Kidney epithelial cell (primary cell): Measurements from ENCODE around the gene OBI1. TPM values are rescaled to one million over a fixed set of nuclear protein-coding genes. Genes with fewer than 3 reads are reported as not detected.

Experiments
- DNase-seq: peaks from one replicate; pipeline ENCODE4 v3.0.0-alpha.2; 2010; ENCODE audit warnings: low read depth
- H3K27me3 ChIP-seq: 2 replicates; pipeline ENCODE4 v1.6.0; 2011; ENCODE audit warnings: low read length; ENCODE audit not compliant: control insufficient read depth, insufficient read depth
- H3K36me3 ChIP-seq: 2 replicates; pipeline ENCODE4 v1.5.1; 2011; ENCODE audit warnings: low read length; ENCODE audit not compliant: control insufficient read depth, insufficient read depth
- H3K4me3 ChIP-seq: 2 replicates; pipeline ENCODE4 v1.5.1; 2011; ENCODE audit warnings: low read depth, mild to moderate bottlenecking, control low read depth, low read length
- CTCF ChIP-seq: IDR thresholded peaks from 2 replicates; pipeline ENCODE4 v1.5.1; 2011; ENCODE audit warnings: mild to moderate bottlenecking, moderate library complexity, low read length, control low read depth, inconsistent platforms; ENCODE audit not compliant: insufficient read depth, poor library complexity, severe bottlenecking
- total RNA-seq: library from RNA; depleted of rRNA; stranded (reverse); fragments of >200 nt; gene quantifications from 2 replicates; pipeline ENCODE4 v1.2.3, GENCODE V29; 2015

OBI1 gene
- total RNA-seq, 1 donor from 2014 or later: 14.0 TPM

DNA sequence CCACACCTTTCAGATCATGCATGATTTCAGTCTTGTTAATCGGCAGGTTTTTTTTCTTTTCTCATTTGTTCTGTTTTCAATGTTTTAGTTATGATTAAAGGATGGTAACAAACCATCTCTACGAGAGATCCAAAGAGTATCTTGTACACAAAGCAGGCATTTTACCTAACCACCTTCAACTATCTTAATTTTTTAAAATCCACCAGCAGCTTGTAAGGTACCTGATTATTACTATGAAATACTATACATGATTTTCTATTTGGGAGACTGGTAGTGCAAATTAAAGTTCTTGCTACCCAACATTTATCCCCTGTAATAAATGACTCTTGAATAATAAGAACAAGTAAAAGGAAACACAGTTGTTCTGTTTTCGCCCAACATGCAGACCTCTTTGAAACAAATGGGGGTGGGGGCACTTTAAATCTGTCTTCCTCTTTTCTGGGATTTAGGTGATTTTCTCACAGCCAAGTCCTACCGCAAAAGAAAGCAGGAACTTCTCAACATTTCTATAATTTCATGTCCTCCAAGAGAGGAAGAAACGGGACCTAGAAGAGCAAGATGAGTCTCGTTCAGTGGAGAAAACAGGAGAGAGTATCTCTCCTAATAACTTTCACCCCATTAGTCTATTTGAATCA, 59.2 kb downstream of the OBI1 start:
- no peak overlapping the region for H3K4me3 ChIP-seq
- H3K27me3 ChIP-seq: peaks cover 90% of the 10 kb centered on the region
- no peak for TF ChIP-seq CTCF
- DNase-seq: no peak
- no peaks in the 10 kb centered on the region for H3K36me3 ChIP-seq

- no peak for TF ChIP-seq CTCF
- Histone ChIP-seq H3K4me3 (no peak overlapping the region), H3K36me3 (no peaks in the 10 kb centered on the region), H3K27me3 (peaks cover 91% of the 10 kb centered on the region)
- DNase-seq: no peak
Observed at GRCh38 chr13:78598966-78599644, 59.9 kb downstream of the OBI1 start.

GRCh38 chr13:78598116-78598781, 60.7 kb downstream of the OBI1 start:
- H3K27me3 ChIP-seq: peaks cover 91% of the 10 kb centered on the region
- H3K36me3 ChIP-seq: no peaks in the 10 kb centered on the region
- H3K4me3 ChIP-seq: no peak overlapping the region
- TF ChIP-seq CTCF: no peak
- no peak for DNase-seq

DNA sequence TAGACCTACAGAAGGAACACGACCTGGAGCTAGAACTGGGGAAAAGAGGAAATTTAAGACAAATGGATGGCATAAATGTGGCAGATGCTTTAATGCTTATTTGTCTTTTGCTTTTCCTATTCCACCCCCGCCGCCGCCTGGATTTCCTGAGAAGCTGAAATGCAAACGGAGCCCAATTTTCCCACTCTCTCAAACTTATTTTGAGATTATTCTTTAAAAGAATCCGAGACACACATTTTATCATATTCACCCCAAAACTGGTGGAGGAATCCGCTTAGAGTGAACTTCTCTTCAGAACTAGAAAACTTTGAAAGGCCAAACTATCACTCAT, 61.4 kb downstream of the OBI1 start:
- TF ChIP-seq CTCF: no peak
- peaks cover 91% of the 10 kb centered on the region for H3K27me3 ChIP-seq
- no peak overlapping the region for H3K4me3 ChIP-seq
- no peak for DNase-seq
- H3K36me3 ChIP-seq: no peaks in the 10 kb centered on the region

DNA sequence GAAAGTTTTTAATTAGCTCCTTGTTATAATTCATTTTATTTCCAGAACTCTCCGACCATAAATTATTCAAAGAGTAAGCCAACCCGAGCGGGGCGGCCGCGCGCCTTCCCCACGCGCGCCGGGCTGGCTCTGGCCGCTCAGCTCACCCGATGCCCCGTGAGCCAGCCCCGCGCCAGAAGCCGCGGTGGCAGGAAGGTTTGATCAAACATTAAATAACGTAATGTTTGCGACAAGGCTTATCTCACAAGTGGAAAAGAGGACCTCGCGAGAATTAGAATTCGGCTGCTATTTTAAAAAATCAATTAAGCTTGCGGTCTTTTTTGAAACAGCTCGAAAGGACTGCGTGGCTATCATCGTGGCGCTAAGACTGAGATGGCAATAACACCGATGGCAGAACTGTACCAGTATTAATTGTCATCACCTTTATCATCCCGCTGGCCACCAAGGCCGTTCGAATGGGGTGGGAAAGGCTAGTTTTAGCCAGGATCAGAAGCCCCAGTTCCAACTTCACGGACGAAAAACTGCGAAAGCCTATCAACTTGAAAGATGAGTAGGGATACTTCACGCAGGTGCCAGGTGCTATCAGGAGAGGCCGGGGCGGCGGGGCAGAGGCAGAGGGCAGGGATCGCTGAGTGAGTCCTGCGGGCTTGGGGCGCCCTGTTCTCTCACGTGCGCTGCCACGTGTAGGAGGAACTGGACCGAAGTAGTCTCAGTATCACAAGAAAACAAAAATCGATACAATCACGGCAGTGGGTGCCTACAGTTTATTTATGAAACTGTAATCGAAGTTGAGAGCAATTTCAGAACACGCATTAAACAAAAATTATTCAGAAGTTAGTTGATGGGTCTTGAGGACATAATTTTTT, 62.0 kb downstream of the OBI1 start:
- no peak overlapping the region for H3K4me3 ChIP-seq

More for the DNA sequence above, 62.0 kb downstream of the OBI1 start:
- Histone ChIP-seq H3K27me3 (peaks cover 87% of the 10 kb centered on the region), H3K36me3 (no peaks in the 10 kb centered on the region)
- DNase-seq: no peak
- TF ChIP-seq CTCF: no peak
